HepG2 (cell line): ENCODE results near the gene RGP1. TPM values are rescaled to one million over a fixed set of nuclear protein-coding genes. Genes with fewer than 3 reads are reported as not detected.

Experiments used
- ATF7-NPFF ChIP-seq: sonication (generic); formaldehyde crosslinking; IDR thresholded peaks from 2 replicates; pipeline ENCODE4 v1.8.1; 2023; ENCODE audit warnings: mild to moderate bottlenecking, low read depth, missing genetic modification reagents, moderate library complexity
- DNMT1 ChIP-seq: sonication (generic); formaldehyde crosslinking; IDR thresholded peaks from 2 replicates; pipeline ENCODE4 v1.5.1; 2020; ENCODE audit warnings: mild to moderate bottlenecking, missing genetic modification reagents
- ELF3 ChIP-seq: IDR thresholded peaks from 2 replicates; pipeline ENCODE4 v1.6.1; 2016; ENCODE audit warnings: missing genetic modification reagents, missing compliant biosample characterization
- HNF1B ChIP-seq: sonication (generic); formaldehyde crosslinking; IDR thresholded peaks from 2 replicates; pipeline ENCODE4 v1.5.1; 2020; ENCODE audit warnings: mild to moderate bottlenecking, moderate library complexity, missing genetic modification reagents
- HNRNPLL ChIP-seq: fragments of 200-400 bp; formaldehyde crosslinking; IDR thresholded peaks from 2 replicates; pipeline ENCODE4 v1.6.1; 2017; ENCODE audit warnings: mild to moderate bottlenecking, low read depth, low read length; ENCODE audit not compliant: poor library complexity, severe bottlenecking
- MTA1 ChIP-seq: sonication (generic); formaldehyde crosslinking; IDR thresholded peaks from 2 replicates; pipeline ENCODE4 v1.4.0; 2020; ENCODE audit warnings: missing genetic modification reagents, mild to moderate bottlenecking, borderline replicate concordance
- NFKB2 ChIP-seq: sonication (generic); formaldehyde crosslinking; IDR thresholded peaks from 2 replicates; pipeline ENCODE4 v1.4.0; 2020; ENCODE audit warnings: missing genetic modification reagents, borderline replicate concordance
- PHF8 ChIP-seq: sonication (generic); formaldehyde crosslinking; IDR thresholded peaks from 2 replicates; pipeline ENCODE4 v1.5.0; 2020; ENCODE audit warnings: missing genetic modification reagents
- TAF15 ChIP-seq: fragments of 200-400 bp; formaldehyde crosslinking; IDR thresholded peaks from one replicate; pipeline ENCODE4 v1.6.1; 2018; ENCODE audit warnings: mild to moderate bottlenecking, low read depth, low read length; ENCODE audit not compliant: poor library complexity, severe bottlenecking
- TBP ChIP-seq: sonication (generic); formaldehyde crosslinking; IDR thresholded peaks from 2 replicates; pipeline ENCODE4 v1.5.0; 2020; ENCODE audit warnings: missing genetic modification reagents
- TCF12 ChIP-seq, 2 experiments: fragments of 450-650 bp in 1 of 2; sonication (generic) in 1 of 2; formaldehyde crosslinking in 1 of 2; IDR thresholded peaks; 2 replicates each; pipeline versions ENCODE4 v1.6.1 to v1.8.0; 2017 to 2022; ENCODE audit warnings: antibody characterized with exemption in 1 of 2, mild to moderate bottlenecking in 1 of 2, missing genetic modification reagents in 1 of 2, moderate library complexity in 1 of 2
- ZNF709 ChIP-seq: sonication (generic); formaldehyde crosslinking; IDR thresholded peaks from 2 replicates; pipeline ENCODE4 v1.5.0; 2020; ENCODE audit warnings: mild to moderate bottlenecking, missing genetic modification reagents
- ZNF768 ChIP-seq: sonication (generic); formaldehyde crosslinking; IDR thresholded peaks from 2 replicates; pipeline ENCODE4 v1.4.0; 2020; ENCODE audit warnings: missing genetic modification reagents
- polyA plus RNA-seq, 8 experiments: library from polyadenylated mRNA; depleted of rRNA in 3 of 8; stranded (reverse) in 7 of 8; unstranded in 1 of 8; fragments of >200 nt; fragmentation: Illumina TruSeq in 4 of 8; extraction: Trizol in 4 of 8; gene quantifications; 2 replicates each; pipeline versions ENCODE4 v1.2.1 to v1.2.3, GENCODE V29; 2011 to 2016; ENCODE audit warnings: low read depth in 4 of 8, missing spikeins in 1 of 8, mixed read lengths in 1 of 8; ENCODE audit not compliant: insufficient read depth in 1 of 8
- total RNA-seq, 5 experiments: library from RNA; depleted of rRNA; stranded (reverse); fragments of >200 nt; fragmentation: Illumina TruSeq; extraction: Trizol; gene quantifications; 2 replicates each; pipeline ENCODE4 v1.2.3, GENCODE V29; 2016; ENCODE audit warnings: low read depth in 1 of 5
- TF ChIP-seq, protein P1 (sequence below): sonication (generic); formaldehyde crosslinking; IDR thresholded peaks from 2 replicates; pipeline ENCODE4 v1.8.0; 2022; ENCODE audit warnings: mild to moderate bottlenecking, missing genetic modification reagents, moderate library complexity
- TF ChIP-seq, protein P2 (sequence below): sonication (generic); formaldehyde crosslinking; IDR thresholded peaks from 2 replicates; pipeline ENCODE4 v1.8.0; 2022; ENCODE audit warnings: missing genetic modification reagents, low read depth, mild to moderate bottlenecking, borderline replicate concordance
- TF ChIP-seq, protein P3 (sequence below): sonication (generic); formaldehyde crosslinking; IDR thresholded peaks from 2 replicates; pipeline ENCODE4 v1.5.0; 2020; ENCODE audit warnings: mild to moderate bottlenecking, low read depth, missing genetic modification reagents, borderline replicate concordance
- TF ChIP-seq, protein P4 (sequence below): sonication (generic); formaldehyde crosslinking; IDR thresholded peaks from 2 replicates; pipeline ENCODE4 v1.4.0; 2020; ENCODE audit warnings: missing genetic modification reagents
- TF ChIP-seq, protein P5 (sequence below): sonication (generic); formaldehyde crosslinking; IDR thresholded peaks from 2 replicates; pipeline ENCODE4 v1.5.0; 2020; ENCODE audit warnings: missing genetic modification reagents

The RGP1 gene
- total and polyA plus RNA-seq, 2 of the 13 experiments (the other 11 are each of a cell fraction or from before 2014, with no cell fraction given), result 12.7 to 21.0 TPM

DNA sequence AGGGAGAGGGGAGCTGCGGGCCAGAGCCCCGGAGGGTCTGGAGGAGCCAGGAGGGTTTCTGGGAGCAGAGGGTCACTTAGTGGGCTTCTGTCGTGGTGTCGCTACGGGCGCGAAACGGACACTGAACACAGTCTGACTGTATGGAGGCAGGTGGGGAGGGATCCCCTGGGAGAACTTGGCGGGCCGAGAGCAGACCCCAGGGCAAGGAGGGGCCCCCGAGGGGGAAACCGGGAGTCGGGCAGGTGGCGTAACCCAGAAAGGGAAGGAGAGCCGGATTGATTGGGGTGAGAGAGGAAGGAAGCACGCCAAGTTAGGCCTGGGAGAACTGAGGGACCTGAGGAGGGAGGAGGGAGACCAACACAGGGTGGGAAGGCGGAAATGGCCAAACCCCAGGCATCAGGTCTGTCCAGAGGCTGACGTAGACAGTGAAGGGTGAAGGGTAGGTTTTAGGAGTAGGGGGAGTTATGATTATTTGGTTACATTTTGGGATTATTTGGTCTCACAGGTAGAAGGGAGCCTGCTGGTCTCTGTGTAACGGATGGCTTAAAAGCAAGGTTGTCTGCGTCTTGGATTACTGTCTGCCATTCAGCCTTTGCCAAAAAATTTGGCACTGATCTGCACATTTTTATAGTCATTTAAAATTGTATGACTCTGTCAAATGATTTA, 8.3 kb downstream of the RGP1 start (continued):
- TF ChIP-seq, protein P1, sequence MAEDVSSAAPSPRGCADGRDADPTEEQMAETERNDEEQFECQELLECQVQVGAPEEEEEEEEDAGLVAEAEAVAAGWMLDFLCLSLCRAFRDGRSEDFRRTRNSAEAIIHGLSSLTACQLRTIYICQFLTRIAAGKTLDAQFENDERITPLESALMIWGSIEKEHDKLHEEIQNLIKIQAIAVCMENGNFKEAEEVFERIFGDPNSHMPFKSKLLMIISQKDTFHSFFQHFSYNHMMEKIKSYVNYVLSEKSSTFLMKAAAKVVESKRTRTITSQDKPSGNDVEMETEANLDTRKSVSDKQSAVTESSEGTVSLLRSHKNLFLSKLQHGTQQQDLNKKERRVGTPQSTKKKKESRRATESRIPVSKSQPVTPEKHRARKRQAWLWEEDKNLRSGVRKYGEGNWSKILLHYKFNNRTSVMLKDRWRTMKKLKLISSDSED, result no peak
- no peak for TF ChIP-seq TBP (CRISPR knock-in tag)
- peak; percentile 71 for TF ChIP-seq PHF8
- 0 out of 2 replicates have a peak, but pooled peaks have one; percentile 23 for TF ChIP-seq ELF3
- 0 out of 2 replicates have a peak, but pooled peaks have one; percentile 6 for TF ChIP-seq ATF7-NPFF (CRISPR knock-in tag)
- TF ChIP-seq ZNF709 (CRISPR knock-in tag), result no peak
- TF ChIP-seq HNRNPLL, result no peak
- TF ChIP-seq, protein P2, sequence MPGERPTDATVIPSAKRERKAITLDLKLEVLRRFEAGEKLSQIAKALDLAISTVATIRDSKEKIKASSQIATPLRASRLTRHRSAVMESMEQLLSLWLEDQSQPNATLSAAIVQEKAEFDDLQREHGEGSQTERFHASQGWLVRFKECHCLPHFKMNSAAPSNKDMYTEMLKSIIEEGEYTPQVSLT (CRISPR knock-in tag), result no peak
- 0 out of 2 replicates have a peak, but pooled peaks have one; percentile 5 for TF ChIP-seq DNMT1 (CRISPR knock-in tag)
- peak; percentile 35; the same call in 1 of the 2 replicates for TF ChIP-seq NFKB2 (CRISPR knock-in tag)
- TF ChIP-seq MTA1 (CRISPR knock-in tag), result no peak
- TF ChIP-seq, protein P3, sequence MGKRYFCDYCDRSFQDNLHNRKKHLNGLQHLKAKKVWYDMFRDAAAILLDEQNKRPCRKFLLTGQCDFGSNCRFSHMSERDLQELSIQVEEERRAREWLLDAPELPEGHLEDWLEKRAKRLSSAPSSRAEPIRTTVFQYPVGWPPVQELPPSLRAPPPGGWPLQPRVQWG (CRISPR knock-in tag), result no peak
- TF ChIP-seq, protein P4, sequence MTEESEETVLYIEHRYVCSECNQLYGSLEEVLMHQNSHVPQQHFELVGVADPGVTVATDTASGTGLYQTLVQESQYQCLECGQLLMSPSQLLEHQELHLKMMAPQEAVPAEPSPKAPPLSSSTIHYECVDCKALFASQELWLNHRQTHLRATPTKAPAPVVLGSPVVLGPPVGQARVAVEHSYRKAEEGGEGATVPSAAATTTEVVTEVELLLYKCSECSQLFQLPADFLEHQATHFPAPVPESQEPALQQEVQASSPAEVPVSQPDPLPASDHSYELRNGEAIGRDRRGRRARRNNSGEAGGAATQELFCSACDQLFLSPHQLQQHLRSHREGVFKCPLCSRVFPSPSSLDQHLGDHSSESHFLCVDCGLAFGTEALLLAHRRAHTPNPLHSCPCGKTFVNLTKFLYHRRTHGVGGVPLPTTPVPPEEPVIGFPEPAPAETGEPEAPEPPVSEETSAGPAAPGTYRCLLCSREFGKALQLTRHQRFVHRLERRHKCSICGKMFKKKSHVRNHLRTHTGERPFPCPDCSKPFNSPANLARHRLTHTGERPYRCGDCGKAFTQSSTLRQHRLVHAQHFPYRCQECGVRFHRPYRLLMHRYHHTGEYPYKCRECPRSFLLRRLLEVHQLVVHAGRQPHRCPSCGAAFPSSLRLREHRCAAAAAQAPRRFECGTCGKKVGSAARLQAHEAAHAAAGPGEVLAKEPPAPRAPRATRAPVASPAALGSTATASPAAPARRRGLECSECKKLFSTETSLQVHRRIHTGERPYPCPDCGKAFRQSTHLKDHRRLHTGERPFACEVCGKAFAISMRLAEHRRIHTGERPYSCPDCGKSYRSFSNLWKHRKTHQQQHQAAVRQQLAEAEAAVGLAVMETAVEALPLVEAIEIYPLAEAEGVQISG, result peak; percentile 2; the same call in 1 of the 2 replicates
- TF ChIP-seq TAF15, result no peak
- TF ChIP-seq TCF12 (IDR thresholded peaks at IDR 0.05), result no peak
- TF ChIP-seq TCF12 (CRISPR knock-in tag; IDR thresholded peaks at IDR 0.05), result 0 out of 2 replicates have a peak, but pooled peaks have one; percentile 68
- no peak for TF ChIP-seq ZNF768 (CRISPR knock-in tag)
- TF ChIP-seq, protein P5, sequence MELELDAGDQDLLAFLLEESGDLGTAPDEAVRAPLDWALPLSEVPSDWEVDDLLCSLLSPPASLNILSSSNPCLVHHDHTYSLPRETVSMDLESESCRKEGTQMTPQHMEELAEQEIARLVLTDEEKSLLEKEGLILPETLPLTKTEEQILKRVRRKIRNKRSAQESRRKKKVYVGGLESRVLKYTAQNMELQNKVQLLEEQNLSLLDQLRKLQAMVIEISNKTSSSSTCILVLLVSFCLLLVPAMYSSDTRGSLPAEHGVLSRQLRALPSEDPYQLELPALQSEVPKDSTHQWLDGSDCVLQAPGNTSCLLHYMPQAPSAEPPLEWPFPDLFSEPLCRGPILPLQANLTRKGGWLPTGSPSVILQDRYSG (CRISPR knock-in tag), result no peak
- 0 out of 2 replicates have a peak, but pooled peaks have one; percentile 13 for TF ChIP-seq HNF1B
